ENCODE data around the gene ERICH3. TPM values are rescaled to one million over a fixed set of nuclear protein-coding genes. Genes with fewer than 3 reads are reported as not detected.

The ERICH3 gene
- total RNA-seq, result not detected

- peak; percentile 30 for ATAC-seq
- peaks cover 4% of the 10 kb centered on the region for H3K4me1 Mint-ChIP-seq
- POLR2A ChIA-PET, result no interaction called here
- peaks cover 5% of the 10 kb centered on the region for H3K9me3 Mint-ChIP-seq (ENCODE audit: low read depth)
- CTCF ChIA-PET, result interaction anchor here (0.9 kb wide), 1 partner anchor 9 kb away, joined by 3 read pairs; no protein-coding TSS in a partner anchor
- intact Hi-C loops (cut with DNase I, micrococcal nuclease), result no loop called here
- DNase-seq, result peak; percentile 5
- H3K4me3 Mint-ChIP-seq, result no peak within 1 kb of the TSS
- H3K27me3 Mint-ChIP-seq, result peaks cover 39% of the 10 kb centered on the region
- H3K36me3 Mint-ChIP-seq (ENCODE audit: low read depth), result no peaks in the 10 kb centered on the region
- H3K27ac Mint-ChIP-seq, result no peak within 1 kb of the TSS
These were observed at the start of gene ERICH3 for GRCh38 chr1:74673351-74674111. Gene ERICH3, minus strand, starts transcription at chr1:74673792. Its CDS starts 273 bp downstream, at chr1:74673519.

GRCh38 chr1:74717626-74718025, 44.0 kb upstream of the ERICH3 start:
- intact Hi-C loops (cut with DNase I, micrococcal nuclease), result no loop called here
- Mint-ChIP-seq H3K27me3 (no peaks in the 10 kb centered on the region), H3K4me3 (no peak overlapping the region), H3K4me1 (no peaks in the 10 kb centered on the region), H3K27ac (no peak overlapping the region), H3K9me3 (ENCODE audit: low read depth) (no peaks in the 10 kb centered on the region), H3K36me3 (ENCODE audit: low read depth) (peaks cover 28% of the 10 kb centered on the region)
- DNase-seq (no peak), ATAC-seq (no peak)
- POLR2A ChIA-PET, result no interaction called here
- CTCF ChIA-PET, result interaction anchor here (0.6 to 2.0 kb wide), 2 partner anchors 12 to 16 kb away, joined by 3 to 10 read pairs; partner anchors contain the start of genes CRYZ and TYW3

- H3K4me3 Mint-ChIP-seq, result no peak overlapping the region
- POLR2A ChIA-PET, result interaction anchor here (0.7 kb wide), 1 partner anchor 352 kb away, joined by 4 read pairs; no protein-coding TSS in a partner anchor
- intact Hi-C loops (cut with DNase I, micrococcal nuclease), result no loop called here
- peaks cover 24% of the 10 kb centered on the region for H3K36me3 Mint-ChIP-seq (ENCODE audit: low read depth)
- CTCF ChIA-PET, result interaction anchor here (1.2 kb wide), 1 partner anchor 19 kb away, joined by 3 read pairs; no protein-coding TSS in a partner anchor
- ATAC-seq (no peak), DNase-seq (no peak)
- no peak overlapping the region for H3K27ac Mint-ChIP-seq
- no peaks in the 10 kb centered on the region for H3K27me3 Mint-ChIP-seq
- no peaks in the 10 kb centered on the region for H3K9me3 Mint-ChIP-seq (ENCODE audit: low read depth)
- H3K4me1 Mint-ChIP-seq, result no peaks in the 10 kb centered on the region
These were observed 43.2 kb upstream of the ERICH3 start for GRCh38 chr1:74716822-74717221.

GRCh38 chr1:74715806-74716205, 42.2 kb upstream of the ERICH3 start:
- H3K27me3 Mint-ChIP-seq, result no peaks in the 10 kb centered on the region
- no peaks in the 10 kb centered on the region for H3K4me1 Mint-ChIP-seq
- intact Hi-C loops (cut with DNase I, micrococcal nuclease), result no loop called here
- DNase-seq (no peak), ATAC-seq (no peak)
- ChIA-PET CTCF (interaction anchor here (1.2 kb wide), 1 partner anchor 20 kb away, joined by 3 read pairs; no protein-coding TSS in a partner anchor), POLR2A (no interaction called here)
- H3K27ac Mint-ChIP-seq, result no peak overlapping the region
- peaks cover 19% of the 10 kb centered on the region for H3K36me3 Mint-ChIP-seq (ENCODE audit: low read depth)
- H3K4me3 Mint-ChIP-seq, result no peak overlapping the region
- H3K9me3 Mint-ChIP-seq (ENCODE audit: low read depth), result no peaks in the 10 kb centered on the region

- Mint-ChIP-seq H3K4me1 (no peaks in the 10 kb centered on the region), H3K9me3 (ENCODE audit: low read depth) (no peaks in the 10 kb centered on the region), H3K36me3 (ENCODE audit: low read depth) (peaks cover 18% of the 10 kb centered on the region), H3K27ac (no peak overlapping the region), H3K27me3 (no peaks in the 10 kb centered on the region), H3K4me3 (no peak overlapping the region)
- no peak for DNase-seq
- intact Hi-C loops (cut with DNase I, micrococcal nuclease), result no loop called here
- ATAC-seq, result no peak
- CTCF ChIA-PET, result no interaction called here
- POLR2A ChIA-PET, result no interaction called here
These were observed 41.6 kb upstream of the ERICH3 start for GRCh38 chr1:74715236-74715502.

- H3K4me1 Mint-ChIP-seq, result no peaks in the 10 kb centered on the region
- peaks cover 19% of the 10 kb centered on the region for H3K36me3 Mint-ChIP-seq (ENCODE audit: low read depth)
- ATAC-seq, result no peak
- DNase-seq, result no peak
- H3K27me3 Mint-ChIP-seq, result no peaks in the 10 kb centered on the region
- POLR2A ChIA-PET, result no interaction called here
- no peak overlapping the region for H3K27ac Mint-ChIP-seq
- no peaks in the 10 kb centered on the region for H3K9me3 Mint-ChIP-seq (ENCODE audit: low read depth)
- no peak overlapping the region for H3K4me3 Mint-ChIP-seq
- CTCF ChIA-PET, result no interaction called here
- intact Hi-C loops (cut with DNase I, micrococcal nuclease), result no loop called here
These were observed 41.0 kb upstream of the ERICH3 start for GRCh38 chr1:74714429-74715235.

- H3K27me3 Mint-ChIP-seq, result no peaks in the 10 kb centered on the region
- H3K36me3 Mint-ChIP-seq (ENCODE audit: low read depth), result peaks cover 21% of the 10 kb centered on the region
- H3K4me3 Mint-ChIP-seq, result no peak overlapping the region
- intact Hi-C loops (cut with DNase I, micrococcal nuclease), result no loop called here
- ChIA-PET POLR2A (no interaction called here), CTCF (no interaction called here)
- no peak overlapping the region for H3K27ac Mint-ChIP-seq
- DNase-seq (no peak), ATAC-seq (no peak)
- no peaks in the 10 kb centered on the region for H3K9me3 Mint-ChIP-seq (ENCODE audit: low read depth)
- H3K4me1 Mint-ChIP-seq, result no peaks in the 10 kb centered on the region
These were observed 40.3 kb upstream of the ERICH3 start for GRCh38 chr1:74713849-74714248.

- no peaks in the 10 kb centered on the region for H3K9me3 Mint-ChIP-seq (ENCODE audit: low read depth)
- ATAC-seq, result no peak
- H3K27me3 Mint-ChIP-seq, result no peaks in the 10 kb centered on the region
- no peak for DNase-seq
- ChIA-PET CTCF (interaction anchor here (0.5 to 1.3 kb wide), 2 partner anchors 23 to 154 kb away, joined by 3 to 6 read pairs; no protein-coding TSS in a partner anchor), POLR2A (no interaction called here)
- no peak overlapping the region for H3K4me3 Mint-ChIP-seq
- intact Hi-C loops (cut with DNase I, micrococcal nuclease), result no loop called here
- no peak overlapping the region for H3K27ac Mint-ChIP-seq
- H3K4me1 Mint-ChIP-seq, result no peaks in the 10 kb centered on the region
- H3K36me3 Mint-ChIP-seq (ENCODE audit: low read depth), result peaks cover 24% of the 10 kb centered on the region
These were observed 39.3 kb upstream of the ERICH3 start for GRCh38 chr1:74712881-74713280.

GRCh38 chr1:74703386-74704182, 30.0 kb upstream of the ERICH3 start:
- no peaks in the 10 kb centered on the region for H3K9me3 Mint-ChIP-seq (ENCODE audit: low read depth)
- DNase-seq, result no peak
- CTCF ChIA-PET, result no interaction called here
- H3K27me3 Mint-ChIP-seq, result no peaks in the 10 kb centered on the region
- peaks cover 18% of the 10 kb centered on the region for H3K36me3 Mint-ChIP-seq (ENCODE audit: low read depth)
- no peaks in the 10 kb centered on the region for H3K4me1 Mint-ChIP-seq
- POLR2A ChIA-PET, result no interaction called here
- ATAC-seq, result no peak
- intact Hi-C loops (cut with DNase I, micrococcal nuclease), result no loop called here
- no peak overlapping the region for H3K27ac Mint-ChIP-seq
- H3K4me3 Mint-ChIP-seq, result no peak overlapping the region

GRCh38 chr1:74699331-74699730, 25.7 kb upstream of the ERICH3 start:
- CTCF ChIA-PET, result interaction anchor here (0.9 to 2.0 kb wide), 2 partner anchors 10 to 30 kb away, joined by 5 read pairs; no protein-coding TSS in a partner anchor
- Mint-ChIP-seq H3K27me3 (no peaks in the 10 kb centered on the region), H3K4me3 (no peak overlapping the region), H3K36me3 (ENCODE audit: low read depth) (peaks cover 11% of the 10 kb centered on the region), H3K4me1 (no peaks in the 10 kb centered on the region), H3K9me3 (ENCODE audit: low read depth) (no peaks in the 10 kb centered on the region), H3K27ac (no peak overlapping the region)
- intact Hi-C loops (cut with DNase I, micrococcal nuclease), result no loop called here
- POLR2A ChIA-PET, result no interaction called here
- ATAC-seq, result no peak
- DNase-seq, result no peak

GRCh38 chr1:74697832-74698231, 24.2 kb upstream of the ERICH3 start:
- Mint-ChIP-seq H3K4me1 (no peaks in the 10 kb centered on the region), H3K4me3 (no peak overlapping the region), H3K27me3 (no peaks in the 10 kb centered on the region), H3K27ac (no peak overlapping the region), H3K9me3 (ENCODE audit: low read depth) (no peaks in the 10 kb centered on the region), H3K36me3 (ENCODE audit: low read depth) (no peaks in the 10 kb centered on the region)
- ATAC-seq (no peak), DNase-seq (no peak)
- intact Hi-C loops (cut with DNase I, micrococcal nuclease), result no loop called here
- ChIA-PET POLR2A (no interaction called here), CTCF (interaction anchor here (0.7 kb wide), 1 partner anchor 54 kb away, joined by 3 read pairs; no protein-coding TSS in a partner anchor)

Data from activated CD4-positive, alpha-beta T cell treated with anti-CD3 and anti-CD28 coated beads for 36 hours (primary cell).